Liver (tissue), 3 donors: ENCODE results near the gene PAPPA2.

Experiments used
- CTCF ChIP-seq: fragments of 150-350 bp; IDR thresholded peaks from 2 replicates; pipeline ENCODE4 v1.5.1; 2017; ENCODE audit warnings: improper control_type of control experiment, low read depth, low read length; ENCODE audit not compliant: missing input control
- EGR1 ChIP-seq, 2 donors: IDR thresholded peaks; 2 replicates each; pipeline ENCODE4 v1.6.1; 2016 to 2018; ENCODE audit warnings: antibody characterized with exemption in 2 of 2, low read depth in 2 of 2
- FOXA2 ChIP-seq: IDR thresholded peaks from 2 replicates; pipeline ENCODE4 v1.6.1; 2016; ENCODE audit warnings: antibody characterized with exemption
- MAX ChIP-seq: IDR thresholded peaks from 2 replicates; pipeline ENCODE4 v1.6.1; 2016; ENCODE audit warnings: antibody characterized with exemption
- NR2F2 ChIP-seq: IDR thresholded peaks from 2 replicates; pipeline ENCODE4 v1.6.1; 2016; ENCODE audit warnings: antibody characterized with exemption
- RAD21 ChIP-seq, 2 donors: IDR thresholded peaks; 2 replicates each; pipeline ENCODE4 v1.6.1; 2016; ENCODE audit warnings: antibody characterized with exemption in 2 of 2, mild to moderate bottlenecking in 2 of 2
- REST ChIP-seq: IDR thresholded peaks from 2 replicates; pipeline ENCODE4 v1.6.1; 2016; ENCODE audit warnings: antibody characterized with exemption, mild to moderate bottlenecking
- SP1 ChIP-seq: IDR thresholded peaks from 2 replicates; pipeline ENCODE4 v1.6.1; 2018; ENCODE audit warnings: antibody characterized with exemption, mild to moderate bottlenecking
- TAF1 ChIP-seq: conservative IDR thresholded peaks from 2 replicates; pipeline ENCODE4 v1.6.1; 2016; ENCODE audit warnings: antibody characterized with exemption, mild to moderate bottlenecking
- YY1 ChIP-seq: IDR thresholded peaks from 2 replicates; pipeline ENCODE4 v1.6.1; 2016; ENCODE audit warnings: antibody characterized with exemption, mild to moderate bottlenecking
- ZBTB33 ChIP-seq: IDR thresholded peaks from 2 replicates; pipeline ENCODE4 v1.6.1; 2016; ENCODE audit warnings: antibody characterized with exemption
- donor health status: healthy.
- donor health status: healthy.

GRCh38 chr1:176785791-176786190 is 322.8 kb downstream of the PAPPA2 start:
- no peak for TF ChIP-seq CTCF
- no peak for TF ChIP-seq SP1
- TF ChIP-seq MAX: no peak
- TF ChIP-seq ZBTB33: no peak
- TF ChIP-seq RAD21 (IDR thresholded peaks at IDR 0.05): no peak
- no peak for TF ChIP-seq REST
- no peak for TF ChIP-seq YY1
- TF ChIP-seq NR2F2: no peak
- no peak for TF ChIP-seq FOXA2
- TF ChIP-seq TAF1: no peak
- TF ChIP-seq EGR1 (IDR thresholded peaks at IDR 0.05; ENCODE audit: low read depth in 2 of 2): no peak
